NCI-H82 (cell line): ENCODE measurements around the gene PRR16.

Experiments
- DNase-seq: peaks from one replicate; lab custom pipeline; 2025; lab: John Stamatoyannopoulos, UW

The PRR16 gene

GRCh38 chr5:120576588-120576987 is 112.5 kb downstream of the PRR16 start:
- DNase-seq, result no peak

- no peak for DNase-seq
Measured at GRCh38 chr5:120582635-120583034, 118.5 kb downstream of the PRR16 start.

GRCh38 chr5:120586646-120587045 is 122.5 kb downstream of the PRR16 start:
- no peak for DNase-seq

GRCh38 chr5:120591911-120592310 is 127.8 kb downstream of the PRR16 start:
- no peak for DNase-seq

- no peak for DNase-seq
Measured at GRCh38 chr5:120599576-120599975, 135.5 kb downstream of the PRR16 start.

- no peak for DNase-seq
Measured at GRCh38 chr5:120600639-120601038, 136.5 kb downstream of the PRR16 start.

- DNase-seq, result no peak
Measured at GRCh38 chr5:120602033-120602432, 137.9 kb downstream of the PRR16 start.

- DNase-seq, result no peak
Measured at GRCh38 chr5:120604884-120605283, 140.8 kb downstream of the PRR16 start.

DNA sequence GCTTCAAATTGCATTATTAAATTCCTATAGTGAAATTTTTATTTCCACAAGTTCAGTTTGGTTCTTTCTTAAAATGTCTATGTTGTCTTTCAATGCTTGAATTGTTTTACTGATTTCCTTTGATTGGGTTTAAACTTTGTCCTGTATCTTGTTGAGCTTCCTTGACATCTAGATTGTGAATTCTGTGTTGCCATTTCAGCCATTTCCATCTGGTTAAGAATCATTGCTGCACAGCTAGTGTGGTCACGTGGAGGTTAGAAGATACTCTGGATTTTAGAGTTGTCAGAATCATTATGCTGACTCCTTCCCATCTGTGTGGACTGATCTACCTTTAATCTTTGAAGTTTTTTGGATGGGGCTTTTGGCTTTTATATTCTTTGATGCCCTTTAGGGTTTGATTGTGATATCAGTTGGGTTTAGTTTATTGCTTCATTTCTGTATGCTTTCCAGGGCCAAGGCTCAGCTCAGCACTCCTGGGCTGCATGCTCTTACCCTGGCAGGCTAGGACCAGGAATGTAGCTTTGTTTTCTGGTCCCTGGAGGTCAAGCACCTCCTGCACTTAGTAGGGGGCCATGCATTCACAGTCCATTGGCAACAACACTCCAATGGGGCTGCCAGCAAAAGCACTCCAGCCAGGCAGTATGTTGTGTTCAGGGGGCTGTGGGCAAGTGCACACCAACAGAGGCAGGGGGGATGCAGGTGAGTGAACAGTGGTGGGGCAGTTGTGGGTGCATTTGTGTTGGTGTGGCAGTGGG is 141.4 kb downstream of the PRR16 start:
- DNase-seq, result no peak

DNA sequence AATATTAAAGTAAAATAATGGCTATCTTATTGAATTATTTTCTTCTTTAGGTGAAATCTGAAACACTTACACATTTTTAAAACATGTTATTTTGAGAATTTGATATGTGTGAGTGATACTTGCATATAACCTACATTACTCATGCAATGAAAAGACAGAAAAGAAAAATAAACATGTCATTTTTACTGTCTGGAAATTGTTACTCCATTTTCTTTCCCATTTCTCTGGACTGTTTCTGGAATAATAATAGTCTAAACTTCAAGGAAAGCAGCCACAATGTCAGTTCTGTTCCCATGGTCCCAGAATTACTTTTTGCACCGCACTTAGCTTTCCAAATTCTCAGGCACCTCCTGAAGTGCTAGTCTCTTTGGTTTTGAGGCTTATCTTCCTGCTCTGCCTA is 145.5 kb downstream of the PRR16 start:
- no peak for DNase-seq

DNA sequence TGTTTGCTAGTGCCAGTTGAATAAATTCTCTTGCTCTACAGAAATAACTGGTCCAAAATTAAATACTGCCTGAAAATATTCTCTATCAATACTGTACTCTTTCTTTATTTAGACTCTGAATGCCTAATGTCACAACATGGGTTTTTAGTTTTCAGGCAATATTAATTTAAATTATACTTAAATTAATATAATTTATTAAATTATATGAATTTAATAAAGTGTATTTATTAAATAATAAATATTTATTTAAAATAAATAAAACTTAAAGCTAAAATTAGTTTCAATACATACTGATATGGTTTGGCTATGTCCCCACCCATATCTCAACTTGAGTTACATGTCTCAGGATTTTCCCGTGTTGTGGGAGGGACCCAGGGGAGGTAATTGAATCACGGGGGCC is 146.0 kb downstream of the PRR16 start:
- no peak for DNase-seq

GRCh38 chr5:120613729-120614128 is 149.6 kb downstream of the PRR16 start:
- DNase-seq, result no peak

GRCh38 chr5:120614531-120615180 is 150.6 kb downstream of the PRR16 start:
- DNase-seq, result no peak

DNA sequence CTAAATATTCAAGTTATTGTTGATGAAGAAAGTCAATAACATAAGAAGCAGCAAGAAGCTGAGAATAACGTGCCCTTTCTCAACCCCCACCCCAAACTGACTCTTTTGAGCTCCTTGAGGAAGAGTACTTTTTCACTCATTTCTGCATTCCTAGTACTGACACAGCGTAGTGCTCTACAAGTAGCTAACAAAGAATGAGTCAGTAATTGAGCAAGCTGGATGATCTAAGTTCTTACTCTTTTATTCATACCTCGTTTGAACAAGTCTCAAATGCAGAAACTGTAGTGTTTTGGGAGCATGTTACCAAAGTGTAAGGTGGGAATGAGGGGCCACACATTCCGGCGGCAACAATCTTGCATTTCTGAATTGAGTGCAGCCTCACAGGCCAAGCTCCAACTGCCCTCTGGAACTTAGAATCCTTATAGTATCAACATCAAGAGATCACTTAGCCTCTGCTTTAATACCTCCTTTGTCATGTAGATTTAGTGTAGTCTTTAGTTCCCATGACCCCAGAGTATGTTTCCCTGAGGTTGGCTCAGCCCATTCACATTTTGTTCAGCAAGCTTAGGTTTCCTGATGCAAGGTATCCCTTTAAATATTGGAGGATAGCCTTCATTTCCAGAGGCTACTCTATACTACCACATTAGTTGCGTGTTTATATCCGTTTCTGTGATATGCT is 152.0 kb downstream of the PRR16 start:
- DNase-seq, result no peak

DNA sequence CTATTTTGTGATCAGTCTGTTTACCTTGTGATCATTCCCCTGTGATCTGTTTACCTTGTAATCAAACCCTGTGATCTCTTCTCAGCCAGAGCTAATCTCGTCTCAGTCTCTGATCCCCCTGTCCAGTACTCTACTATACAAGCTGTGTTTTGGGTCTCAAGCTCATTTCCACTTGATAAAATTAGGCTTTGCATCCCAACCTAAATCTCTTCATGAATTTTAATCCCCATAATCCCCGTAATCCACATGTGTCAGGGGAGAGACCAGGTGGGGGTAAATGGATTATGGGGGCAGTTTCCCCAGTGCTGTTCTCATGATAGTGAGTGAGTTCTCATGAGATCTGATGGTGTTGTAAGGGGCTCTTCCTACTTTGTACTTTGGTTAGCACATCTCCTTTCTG is 157.2 kb downstream of the PRR16 start:
- DNase-seq, result peak; percentile 98

DNA sequence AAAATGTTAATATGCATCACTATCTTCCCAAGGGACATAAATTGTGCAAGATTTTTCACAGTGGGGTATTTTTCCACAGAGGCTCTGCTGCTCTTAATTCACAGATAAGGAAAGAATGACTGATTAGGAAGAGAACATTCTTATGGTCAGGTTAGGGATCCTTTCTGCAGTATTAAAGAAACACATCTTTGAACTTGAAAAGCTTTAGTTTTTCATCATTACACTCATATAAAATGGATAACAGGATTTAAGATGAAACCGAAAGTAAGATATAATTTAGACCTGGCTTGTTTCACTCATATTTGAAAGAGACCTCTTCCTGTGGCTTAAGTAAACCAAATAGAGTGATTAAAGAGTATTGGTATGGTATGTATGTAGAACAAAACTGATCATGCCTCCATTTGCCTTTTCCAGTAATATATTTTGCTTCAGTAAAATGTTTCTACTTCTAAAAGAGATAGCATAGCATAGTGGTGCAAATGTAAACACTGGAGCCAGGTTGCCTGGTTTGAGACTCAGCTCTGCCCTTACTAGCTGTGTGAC is 160.0 kb downstream of the PRR16 start:
- DNase-seq, result no peak

- no peak for DNase-seq
Measured at GRCh38 chr5:120628156-120628555, 164.1 kb downstream of the PRR16 start.

DNA sequence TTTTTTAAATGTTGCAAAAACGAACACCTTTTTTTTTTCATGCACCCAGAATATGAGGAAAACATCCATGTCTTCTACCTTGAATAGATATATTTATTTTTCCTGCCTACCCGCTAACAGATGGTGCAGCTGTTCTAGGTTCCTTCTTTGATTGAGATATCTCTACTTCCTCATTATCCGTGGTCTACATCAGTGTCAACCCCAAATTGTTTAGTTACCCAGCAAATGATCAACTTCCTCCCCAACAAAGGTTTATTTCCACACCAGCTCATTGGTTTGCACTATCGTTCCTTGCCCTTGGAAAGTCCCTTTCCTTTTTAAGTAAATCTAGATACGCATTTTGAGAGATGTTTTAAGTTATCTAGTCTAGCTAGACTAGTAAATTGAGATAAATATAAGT is 166.4 kb downstream of the PRR16 start:
- DNase-seq, result no peak

GRCh38 chr5:120631611-120632010 is 167.5 kb downstream of the PRR16 start:
- DNase-seq, result no peak

DNA sequence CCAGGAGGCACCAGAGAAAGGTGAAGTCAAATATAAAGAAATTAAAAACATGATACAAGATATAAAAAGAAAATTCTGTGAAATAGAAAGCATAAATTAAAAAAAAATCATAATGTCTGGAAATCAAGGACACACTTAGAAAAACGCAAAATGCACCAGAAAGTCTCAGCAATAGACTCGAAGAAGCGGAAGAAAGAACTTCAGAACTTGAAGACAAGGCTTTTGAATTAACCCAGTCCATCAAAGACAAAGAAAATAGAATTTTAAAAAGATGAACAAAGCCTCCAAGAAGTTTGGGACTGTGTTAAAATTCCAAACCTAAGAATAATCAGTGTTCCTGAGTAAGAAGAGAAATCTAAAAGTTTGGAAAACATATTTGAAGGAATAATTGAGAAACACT is 168.3 kb downstream of the PRR16 start:
- no peak for DNase-seq

DNA sequence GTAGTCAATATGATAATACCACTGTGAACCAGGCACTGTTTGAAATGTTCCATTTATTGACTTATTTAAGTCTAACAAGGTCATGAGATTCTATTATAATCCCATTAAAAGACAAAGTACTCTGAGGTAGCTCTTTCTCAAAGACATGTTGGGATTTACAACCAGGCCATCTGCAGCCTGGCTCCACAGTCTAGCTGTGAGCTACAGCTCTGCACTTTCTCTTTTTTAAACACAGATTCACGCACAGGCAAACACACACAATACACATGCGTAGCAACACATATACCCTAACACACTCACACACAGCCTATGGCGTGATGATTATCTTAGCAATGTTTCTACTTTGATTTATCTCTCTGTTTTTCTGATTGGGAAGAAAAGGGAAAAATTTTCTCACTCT is 174.3 kb downstream of the PRR16 start:
- peak; percentile 87 for DNase-seq

- no peak for DNase-seq
Measured at GRCh38 chr5:120640778-120641177, 176.7 kb downstream of the PRR16 start.

DNA sequence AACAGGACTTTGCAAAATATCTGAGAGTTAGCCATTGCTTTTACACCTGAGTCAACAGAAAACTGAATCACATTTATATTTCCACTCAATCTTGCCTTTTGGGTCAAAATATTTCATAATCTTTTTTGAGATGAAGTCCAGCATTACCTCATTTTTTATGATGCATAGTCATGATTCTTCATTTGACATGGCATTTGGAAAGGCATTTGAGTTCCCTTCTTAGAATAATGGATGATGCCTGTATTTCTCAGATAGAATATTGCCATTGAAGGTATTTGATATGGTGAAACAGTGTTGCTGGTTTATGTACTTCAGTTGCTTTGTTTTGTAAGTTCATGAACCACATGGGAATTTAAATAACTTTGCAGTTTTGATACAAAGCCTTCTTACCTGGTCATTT is 180.4 kb downstream of the PRR16 start:
- DNase-seq, result no peak
